HCT116 (cell line): ENCODE measurements around the gene SPCS3.

Experiments
- MAX ChIP-seq: IDR thresholded peaks from 2 replicates; pipeline ENCODE4 v1.6.1; 2012
- POLR2A ChIP-seq: IDR thresholded peaks from 2 replicates; pipeline ENCODE4 v1.7.0; 2011; ENCODE audit warnings: borderline replicate concordance; ENCODE audit not compliant: insufficient read depth, insufficient read length; ENCODE audit errors: extremely low read depth
- ZFX ChIP-seq: fragments of 450-650 bp; IDR thresholded peaks from 2 replicates; pipeline ENCODE4 v1.6.1; 2017
- ZNF274 ChIP-seq: fragments of 200-500 bp; sonication (Bioruptor generic); IDR thresholded peaks from 2 replicates; pipeline ENCODE4 v1.6.1; 2014; ENCODE audit warnings: mild to moderate bottlenecking, low read depth, low read length, inconsistent platforms
- TF ChIP-seq, protein P1 (sequence below), 3 experiments: fragments of 200-600 bp in 1 of 3; sonication (generic) in 1 of 3; IDR thresholded peaks in 2 of 3; conservative IDR thresholded peaks in 1 of 3; 2 replicates each; pipeline ENCODE4 v1.5.1; 2012 to 2017; ENCODE audit warnings: low read depth in 2 of 3, low read length in 2 of 3, antibody characterized with exemption in 1 of 3, borderline replicate concordance in 1 of 3, control low read depth in 1 of 3, mild to moderate bottlenecking in 1 of 3, mixed read lengths in 1 of 3, mixed run types in 1 of 3, moderate library complexity in 1 of 3; ENCODE audit not compliant: insufficient read depth in 1 of 3
- TF ChIP-seq, protein P2 (sequence below): IDR thresholded peaks from 2 replicates; pipeline ENCODE4 v1.6.1; 2012

GRCh38 chr4:176358083-176358469 lies 38.3 kb downstream of the SPCS3 start:
- TF ChIP-seq, protein P1, sequence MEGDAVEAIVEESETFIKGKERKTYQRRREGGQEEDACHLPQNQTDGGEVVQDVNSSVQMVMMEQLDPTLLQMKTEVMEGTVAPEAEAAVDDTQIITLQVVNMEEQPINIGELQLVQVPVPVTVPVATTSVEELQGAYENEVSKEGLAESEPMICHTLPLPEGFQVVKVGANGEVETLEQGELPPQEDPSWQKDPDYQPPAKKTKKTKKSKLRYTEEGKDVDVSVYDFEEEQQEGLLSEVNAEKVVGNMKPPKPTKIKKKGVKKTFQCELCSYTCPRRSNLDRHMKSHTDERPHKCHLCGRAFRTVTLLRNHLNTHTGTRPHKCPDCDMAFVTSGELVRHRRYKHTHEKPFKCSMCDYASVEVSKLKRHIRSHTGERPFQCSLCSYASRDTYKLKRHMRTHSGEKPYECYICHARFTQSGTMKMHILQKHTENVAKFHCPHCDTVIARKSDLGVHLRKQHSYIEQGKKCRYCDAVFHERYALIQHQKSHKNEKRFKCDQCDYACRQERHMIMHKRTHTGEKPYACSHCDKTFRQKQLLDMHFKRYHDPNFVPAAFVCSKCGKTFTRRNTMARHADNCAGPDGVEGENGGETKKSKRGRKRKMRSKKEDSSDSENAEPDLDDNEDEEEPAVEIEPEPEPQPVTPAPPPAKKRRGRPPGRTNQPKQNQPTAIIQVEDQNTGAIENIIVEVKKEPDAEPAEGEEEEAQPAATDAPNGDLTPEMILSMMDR (IDR thresholded peaks at IDR 0.05 in 2 of 3, conservative IDR thresholded peaks at IDR 0.05 in 1 of 3; ENCODE audit: borderline replicate concordance in 1 of 3, insufficient read depth in 1 of 3, low read depth in 2 of 3, low read length in 2 of 3) = no peak
- TF ChIP-seq POLR2A (no peak), ZNF274 (no peak), ZFX (no peak), MAX (no peak)
- TF ChIP-seq, protein P2, sequence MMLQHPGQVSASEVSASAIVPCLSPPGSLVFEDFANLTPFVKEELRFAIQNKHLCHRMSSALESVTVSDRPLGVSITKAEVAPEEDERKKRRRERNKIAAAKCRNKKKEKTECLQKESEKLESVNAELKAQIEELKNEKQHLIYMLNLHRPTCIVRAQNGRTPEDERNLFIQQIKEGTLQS = no peak
